ENCODE results near the gene IFITM1.

- TF ChIP-seq, protein P1, sequence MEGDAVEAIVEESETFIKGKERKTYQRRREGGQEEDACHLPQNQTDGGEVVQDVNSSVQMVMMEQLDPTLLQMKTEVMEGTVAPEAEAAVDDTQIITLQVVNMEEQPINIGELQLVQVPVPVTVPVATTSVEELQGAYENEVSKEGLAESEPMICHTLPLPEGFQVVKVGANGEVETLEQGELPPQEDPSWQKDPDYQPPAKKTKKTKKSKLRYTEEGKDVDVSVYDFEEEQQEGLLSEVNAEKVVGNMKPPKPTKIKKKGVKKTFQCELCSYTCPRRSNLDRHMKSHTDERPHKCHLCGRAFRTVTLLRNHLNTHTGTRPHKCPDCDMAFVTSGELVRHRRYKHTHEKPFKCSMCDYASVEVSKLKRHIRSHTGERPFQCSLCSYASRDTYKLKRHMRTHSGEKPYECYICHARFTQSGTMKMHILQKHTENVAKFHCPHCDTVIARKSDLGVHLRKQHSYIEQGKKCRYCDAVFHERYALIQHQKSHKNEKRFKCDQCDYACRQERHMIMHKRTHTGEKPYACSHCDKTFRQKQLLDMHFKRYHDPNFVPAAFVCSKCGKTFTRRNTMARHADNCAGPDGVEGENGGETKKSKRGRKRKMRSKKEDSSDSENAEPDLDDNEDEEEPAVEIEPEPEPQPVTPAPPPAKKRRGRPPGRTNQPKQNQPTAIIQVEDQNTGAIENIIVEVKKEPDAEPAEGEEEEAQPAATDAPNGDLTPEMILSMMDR (IDR thresholded peaks at IDR 0.05; ENCODE audit: insufficient read depth, low read depth, low read length): no peak
- TF ChIP-seq EZH2 (IDR thresholded peaks at IDR 0.05; ENCODE audit: insufficient read depth, low read length): no peak
These were observed 38.7 kb downstream of the IFITM1 start for GRCh38 chr11:352456-353031.
